PC-3 (cell line): ENCODE data around the gene ZSCAN29. TPM values are rescaled to one million over a fixed set of nuclear protein-coding genes. Genes with fewer than 3 reads are reported as not detected.

Experiments
- total RNA-seq: library from RNA; depleted of rRNA; stranded (reverse); fragments of >200 nt; gene quantifications from 2 replicates; pipeline ENCODE4 v1.2.3, GENCODE V29; 2014; rRNA removed

Gene ZSCAN29
- total RNA-seq, 1 experiment from 2014 or later: 28.0 TPM

Other genes with a start within 250 kb of the ZSCAN29 start
- gene TMEM62, start 237.5 kb downstream of the ZSCAN29 start, total RNA-seq: 19.6 and 31.6 TPM in 2 replicates
- gene CCNDBP1, start 185.6 kb downstream of the ZSCAN29 start, total RNA-seq: 34.3 and 38.5 TPM in 2 replicates
- not detected in 2 replicates for gene EPB42, start 150.0 kb downstream of the ZSCAN29 start, total RNA-seq
- not detected in 2 replicates for gene TGM5, start 104.1 kb downstream of the ZSCAN29 start, total RNA-seq
- not detected in 2 replicates for gene TGM7, start 68.8 kb downstream of the ZSCAN29 start, total RNA-seq
- gene LCMT2, start 40.5 kb downstream of the ZSCAN29 start, total RNA-seq: 6.7 and 7.4 TPM in 2 replicates
- gene TUBGCP4, start 58 bp upstream of the ZSCAN29 start, total RNA-seq: 29.7 and 40.6 TPM in 2 replicates
- 51.8 and 55.7 TPM in 2 replicates for gene TP53BP1, start 122.1 kb upstream of the ZSCAN29 start, total RNA-seq
- 1.0 and 1.8 TPM in 2 replicates for gene MAP1A, start 146.6 kb upstream of the ZSCAN29 start, total RNA-seq
- gene PPIP5K1, start 219.2 kb upstream of the ZSCAN29 start, total RNA-seq: 19.8 and 24.9 TPM in 2 replicates
- gene CKMT1B, start 223.0 kb upstream of the ZSCAN29 start, total RNA-seq: 6.1 and 8.7 TPM in 2 replicates
- gene STRC, start 247.8 kb upstream of the ZSCAN29 start, total RNA-seq: 0.22 and 0.46 TPM in 2 replicates